RWPE2 (cell line): ENCODE results near the gene ERBB4.

Experiments used
- ATAC-seq: fragments of 200-7000 bp; cut with Tn5 transposase; 3 replicates; pipeline ENCODE4 v1.9.1; 2021; ENCODE audit warnings: low read depth
- DNase-seq: peaks from one replicate; pipeline ENCODE4 v3.0.0-alpha.2; 2020; ENCODE audit warnings: low spot score
- H3K27ac ChIP-seq: fragments of 450-650 bp; 2 replicates; pipeline ENCODE4 v1.5.1; 2017; ENCODE audit warnings: mild to moderate bottlenecking; ENCODE audit not compliant: poor library complexity, severe bottlenecking
- H3K27me3 ChIP-seq: fragments of 250-450 bp; sonication (Bioruptor Pico); 2 replicates; pipeline ENCODE4 v1.5.1; 2021; ENCODE audit warnings: mild to moderate bottlenecking, moderate library complexity; ENCODE audit not compliant: insufficient read depth, poor library complexity, severe bottlenecking
- H3K36me3 ChIP-seq: fragments of 250-450 bp; sonication (Bioruptor Pico); 2 replicates; pipeline ENCODE4 v1.5.1; 2020; ENCODE audit warnings: low read depth, mild to moderate bottlenecking, moderate library complexity
- H3K4me1 ChIP-seq: fragments of 250-450 bp; sonication (Bioruptor Pico); 2 replicates; pipeline ENCODE4 v1.5.1; 2021; ENCODE audit warnings: mild to moderate bottlenecking, moderate library complexity; ENCODE audit not compliant: insufficient read depth, poor library complexity, severe bottlenecking
- H3K4me3 ChIP-seq: fragments of 250-450 bp; sonication (Bioruptor Pico); 2 replicates; pipeline ENCODE4 v1.5.1; 2021; ENCODE audit warnings: mild to moderate bottlenecking, moderate library complexity; ENCODE audit not compliant: severe bottlenecking
- H3K9me3 ChIP-seq: fragments of 250-450 bp; sonication (Bioruptor Pico); 2 replicates; pipeline ENCODE4 v1.5.1; 2021; ENCODE audit warnings: mild to moderate bottlenecking, moderate library complexity; ENCODE audit not compliant: severe bottlenecking
- TF ChIP-seq, protein P1 (sequence below): fragments of 450-650 bp; IDR thresholded peaks from one replicate; pipeline ENCODE4 v1.5.1; 2017; ENCODE audit warnings: mild to moderate bottlenecking, moderate library complexity; ENCODE audit not compliant: poor library complexity, severe bottlenecking

ERBB4 gene

DNA sequence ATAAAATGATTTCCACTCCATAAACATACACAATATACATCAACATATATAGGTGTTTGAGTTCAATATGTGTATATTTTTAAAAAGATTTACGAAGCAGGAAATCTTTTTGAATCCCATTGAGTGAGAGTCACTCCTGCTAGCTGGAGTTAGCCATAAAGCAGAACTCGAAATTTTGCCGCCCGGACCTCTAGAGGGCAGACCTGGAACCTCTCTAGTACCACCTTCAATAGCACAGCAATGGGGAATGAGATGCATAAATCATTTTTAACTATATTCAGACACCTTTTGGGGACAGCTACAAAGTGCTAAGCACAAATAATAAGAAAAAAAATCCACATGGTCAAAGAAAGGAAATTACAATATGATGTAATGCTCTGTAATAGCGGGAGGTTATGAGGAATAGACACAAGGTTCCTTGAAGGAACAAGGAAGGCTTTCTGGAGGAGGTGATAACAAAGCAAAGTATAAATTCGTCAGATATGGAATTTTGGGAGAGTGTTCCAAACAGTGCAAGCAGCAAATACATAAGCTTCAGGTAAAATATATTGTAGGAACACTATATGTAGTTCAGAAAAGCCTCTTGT lies 533.4 kb downstream of the ERBB4 start:
- TF ChIP-seq, protein P1, sequence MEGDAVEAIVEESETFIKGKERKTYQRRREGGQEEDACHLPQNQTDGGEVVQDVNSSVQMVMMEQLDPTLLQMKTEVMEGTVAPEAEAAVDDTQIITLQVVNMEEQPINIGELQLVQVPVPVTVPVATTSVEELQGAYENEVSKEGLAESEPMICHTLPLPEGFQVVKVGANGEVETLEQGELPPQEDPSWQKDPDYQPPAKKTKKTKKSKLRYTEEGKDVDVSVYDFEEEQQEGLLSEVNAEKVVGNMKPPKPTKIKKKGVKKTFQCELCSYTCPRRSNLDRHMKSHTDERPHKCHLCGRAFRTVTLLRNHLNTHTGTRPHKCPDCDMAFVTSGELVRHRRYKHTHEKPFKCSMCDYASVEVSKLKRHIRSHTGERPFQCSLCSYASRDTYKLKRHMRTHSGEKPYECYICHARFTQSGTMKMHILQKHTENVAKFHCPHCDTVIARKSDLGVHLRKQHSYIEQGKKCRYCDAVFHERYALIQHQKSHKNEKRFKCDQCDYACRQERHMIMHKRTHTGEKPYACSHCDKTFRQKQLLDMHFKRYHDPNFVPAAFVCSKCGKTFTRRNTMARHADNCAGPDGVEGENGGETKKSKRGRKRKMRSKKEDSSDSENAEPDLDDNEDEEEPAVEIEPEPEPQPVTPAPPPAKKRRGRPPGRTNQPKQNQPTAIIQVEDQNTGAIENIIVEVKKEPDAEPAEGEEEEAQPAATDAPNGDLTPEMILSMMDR: peak; percentile 88
- DNase-seq: no peak
- ATAC-seq: peak; percentile 84
- H3K9me3 ChIP-seq: no peaks in the 10 kb centered on the region
- H3K27ac ChIP-seq: no peak overlapping the region
- no peaks in the 10 kb centered on the region for H3K36me3 ChIP-seq
- no peaks in the 10 kb centered on the region for H3K27me3 ChIP-seq
- H3K4me1 ChIP-seq: no peaks in the 10 kb centered on the region
- H3K4me3 ChIP-seq: no peak overlapping the region

DNA sequence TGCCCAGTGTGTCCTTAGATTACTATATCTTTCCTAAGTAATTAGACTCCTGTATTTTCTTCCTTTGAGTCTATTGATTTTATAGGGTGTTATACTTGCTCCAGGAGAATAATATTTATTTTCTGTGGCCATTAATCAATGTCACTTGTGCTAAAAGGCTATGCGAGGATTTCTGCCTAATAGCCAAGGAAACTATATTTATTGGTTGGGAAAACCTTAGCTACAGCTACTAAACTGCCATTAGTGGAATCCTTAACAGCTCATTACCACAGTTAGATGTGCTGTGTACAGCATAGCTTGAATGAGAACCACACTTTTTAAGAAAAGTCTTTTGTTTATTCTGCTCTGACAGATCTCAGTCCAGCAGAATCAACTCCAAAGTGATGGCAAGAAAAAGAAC lies 537.3 kb downstream of the ERBB4 start:
- ATAC-seq (no peak), DNase-seq (no peak)
- Histone ChIP-seq H3K36me3 (no peaks in the 10 kb centered on the region), H3K9me3 (no peaks in the 10 kb centered on the region), H3K27ac (no peak overlapping the region), H3K4me3 (no peak overlapping the region), H3K4me1 (no peaks in the 10 kb centered on the region), H3K27me3 (peaks cover 3% of the 10 kb centered on the region)
- TF ChIP-seq, protein P1: no peak

DNA sequence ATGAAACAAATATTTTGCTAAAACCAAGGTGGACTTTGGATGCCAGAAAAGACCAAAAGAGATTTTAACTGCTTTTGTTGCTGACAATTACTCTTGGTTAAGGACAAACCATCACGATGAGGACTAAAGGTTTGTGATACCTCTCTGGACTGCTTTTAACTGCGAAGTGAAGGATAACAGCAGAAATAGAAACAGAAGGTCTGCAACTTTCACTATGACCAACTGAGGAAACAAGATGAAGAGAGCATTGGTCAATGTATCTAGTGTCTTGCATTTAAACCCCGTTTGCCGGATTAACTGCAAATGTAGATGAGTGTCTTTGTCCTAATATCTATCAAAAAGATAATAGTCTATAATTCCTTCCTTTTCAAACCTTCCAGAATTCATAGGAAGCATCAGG lies 541.7 kb downstream of the ERBB4 start:
- DNase-seq: no peak
- Histone ChIP-seq H3K27ac (no peak overlapping the region), H3K4me3 (no peak overlapping the region), H3K27me3 (peaks cover 3% of the 10 kb centered on the region), H3K4me1 (no peaks in the 10 kb centered on the region), H3K9me3 (no peaks in the 10 kb centered on the region), H3K36me3 (no peaks in the 10 kb centered on the region)
- no peak for ATAC-seq
- TF ChIP-seq, protein P1: no peak

DNA sequence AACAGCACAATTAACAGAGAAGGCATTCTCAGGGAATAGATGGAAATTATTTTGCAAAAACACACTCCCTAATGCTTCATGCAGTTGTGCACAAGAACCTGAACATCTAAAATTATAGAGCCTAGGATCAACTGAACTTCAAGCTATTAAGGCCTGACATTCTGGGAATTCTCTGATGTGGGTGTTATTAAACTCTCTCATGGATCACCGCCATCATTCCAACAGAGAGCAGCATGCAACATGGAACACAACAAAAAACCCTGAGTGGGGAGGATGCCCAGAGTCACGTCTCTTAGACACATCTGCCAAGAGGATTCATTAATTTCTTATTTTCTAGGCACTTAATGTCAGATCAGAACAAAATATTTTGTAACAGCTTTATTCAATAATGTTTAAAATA lies 543.8 kb downstream of the ERBB4 start:
- peaks cover 3% of the 10 kb centered on the region for H3K27me3 ChIP-seq
- H3K4me3 ChIP-seq: no peak overlapping the region
- H3K36me3 ChIP-seq: no peaks in the 10 kb centered on the region
- H3K4me1 ChIP-seq: no peaks in the 10 kb centered on the region
- no peak for ATAC-seq
- TF ChIP-seq, protein P1: no peak
- H3K9me3 ChIP-seq: no peaks in the 10 kb centered on the region
- DNase-seq: no peak
- no peak overlapping the region for H3K27ac ChIP-seq

DNA sequence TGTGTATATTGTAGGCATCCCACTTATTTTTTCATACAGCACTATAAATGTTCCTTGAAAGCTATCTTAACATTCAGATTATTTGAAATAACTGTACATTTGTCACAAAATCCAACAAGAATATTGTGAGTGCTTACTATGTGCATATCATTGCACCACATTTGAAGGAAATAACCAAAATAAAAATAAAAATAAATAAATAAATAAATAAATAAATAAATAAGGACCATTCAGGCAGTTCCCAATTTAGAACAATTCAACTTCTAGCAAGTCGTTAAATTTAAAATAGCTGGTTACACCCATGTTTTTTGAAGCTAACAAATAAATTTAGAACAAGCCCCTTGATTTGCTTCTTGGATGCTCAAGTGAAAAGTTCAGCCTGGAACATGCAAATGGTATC lies 548.3 kb downstream of the ERBB4 start:
- DNase-seq: no peak
- TF ChIP-seq, protein P1: no peak
- ATAC-seq: no peak
- no peaks in the 10 kb centered on the region for H3K27me3 ChIP-seq
- no peaks in the 10 kb centered on the region for H3K36me3 ChIP-seq
- H3K4me1 ChIP-seq: no peaks in the 10 kb centered on the region
- no peaks in the 10 kb centered on the region for H3K9me3 ChIP-seq
- H3K4me3 ChIP-seq: no peak overlapping the region
- no peak overlapping the region for H3K27ac ChIP-seq
